Neural progenitor cell (in vitro differentiated cells): ENCODE measurements around the gene GPR26.

Source experiments
- EZH2 ChIP-seq: fragments of 200-600 bp; sonication (generic); IDR thresholded peaks from 2 replicates; pipeline ENCODE4 v1.6.1; 2017; ENCODE audit warnings: antibody characterized with exemption, mild to moderate bottlenecking, moderate library complexity
- EZH2phosphoT487 ChIP-seq: fragments of 200-600 bp; sonication (generic); IDR thresholded peaks from 2 replicates; pipeline ENCODE4 v1.6.1; 2017; ENCODE audit warnings: antibody characterized with exemption
- TF ChIP-seq, protein P1 (sequence below): fragments of 200-600 bp; sonication (generic); IDR thresholded peaks from 2 replicates; pipeline ENCODE4 v1.5.1; 2017; ENCODE audit warnings: antibody characterized with exemption, mild to moderate bottlenecking

DNA sequence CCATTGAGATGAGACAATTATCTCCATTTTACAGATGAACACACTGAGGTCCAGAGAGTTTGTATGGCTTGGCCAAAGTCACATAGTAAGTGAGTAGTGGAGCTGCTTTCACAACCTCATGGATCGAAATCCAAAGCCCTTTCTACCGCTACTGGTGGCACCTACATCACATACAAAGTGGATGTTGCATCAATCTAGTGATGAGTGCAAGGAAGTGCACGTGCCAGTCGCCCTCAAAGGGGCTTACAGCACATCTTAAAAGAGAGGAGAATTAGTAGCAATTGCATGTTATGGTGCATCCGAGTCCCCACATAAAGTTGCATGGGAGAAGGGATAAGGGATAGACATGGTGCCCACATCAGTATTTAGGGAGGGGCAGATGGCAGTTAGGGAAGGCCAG is 31.0 kb upstream of the GPR26 start:
- TF ChIP-seq, protein P1, sequence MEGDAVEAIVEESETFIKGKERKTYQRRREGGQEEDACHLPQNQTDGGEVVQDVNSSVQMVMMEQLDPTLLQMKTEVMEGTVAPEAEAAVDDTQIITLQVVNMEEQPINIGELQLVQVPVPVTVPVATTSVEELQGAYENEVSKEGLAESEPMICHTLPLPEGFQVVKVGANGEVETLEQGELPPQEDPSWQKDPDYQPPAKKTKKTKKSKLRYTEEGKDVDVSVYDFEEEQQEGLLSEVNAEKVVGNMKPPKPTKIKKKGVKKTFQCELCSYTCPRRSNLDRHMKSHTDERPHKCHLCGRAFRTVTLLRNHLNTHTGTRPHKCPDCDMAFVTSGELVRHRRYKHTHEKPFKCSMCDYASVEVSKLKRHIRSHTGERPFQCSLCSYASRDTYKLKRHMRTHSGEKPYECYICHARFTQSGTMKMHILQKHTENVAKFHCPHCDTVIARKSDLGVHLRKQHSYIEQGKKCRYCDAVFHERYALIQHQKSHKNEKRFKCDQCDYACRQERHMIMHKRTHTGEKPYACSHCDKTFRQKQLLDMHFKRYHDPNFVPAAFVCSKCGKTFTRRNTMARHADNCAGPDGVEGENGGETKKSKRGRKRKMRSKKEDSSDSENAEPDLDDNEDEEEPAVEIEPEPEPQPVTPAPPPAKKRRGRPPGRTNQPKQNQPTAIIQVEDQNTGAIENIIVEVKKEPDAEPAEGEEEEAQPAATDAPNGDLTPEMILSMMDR: no peak
- TF ChIP-seq EZH2 (no peak), EZH2phosphoT487 (no peak)
